Breast epithelium (tissue), 4 donors: Measurements from ENCODE around the gene ABCC1. TPM values are rescaled to one million over a fixed set of nuclear protein-coding genes. Genes with fewer than 3 reads are reported as not detected.
"Not testable (repeated sequence)": the region's sequence is repeated elsewhere in the genome, so short reads cannot be mapped to it uniquely, and the experiment has no call there.

Experiments
- DNase-seq, 2 donors: peaks; one replicate each; pipeline ENCODE4 v3.0.0-alpha.2; 2019; ENCODE audit warnings: low spot score in 2 of 2
- H3K27ac ChIP-seq, 2 donors: fragments of 200-600 bp; sonication (generic) in 1 of 2; one replicate each; pipeline ENCODE4 v1.5.1; 2016 to 2019; ENCODE audit warnings: mild to moderate bottlenecking in 1 of 2
- H3K27me3 ChIP-seq, 2 donors: fragments of 200-600 bp; sonication (generic) in 1 of 2; one replicate each; pipeline versions ENCODE4 v1.5.1 to v1.6.0; 2017 to 2019; ENCODE audit warnings: control low read depth in 1 of 2, mild to moderate bottlenecking in 1 of 2
- H3K36me3 ChIP-seq: fragments of 200-600 bp; one replicate; pipeline ENCODE4 v1.5.1; 2019
- H3K4me1 ChIP-seq, 2 donors: fragments of 200-600 bp; sonication (generic); one replicate each; pipeline ENCODE4 v1.5.1; 2016 to 2019; ENCODE audit warnings: control low read depth in 1 of 2
- H3K4me3 ChIP-seq, 3 donors: fragments of 200-600 bp; sonication (generic); 1 replicate in 2 of 3; 2 replicates in 1 of 3; pipeline ENCODE4 v1.5.1; 2016 to 2019; ENCODE audit warnings: mild to moderate bottlenecking in 3 of 3, moderate library complexity in 2 of 3
- H3K9me3 ChIP-seq, 2 donors: fragments of 200-600 bp; sonication (generic) in 1 of 2; one replicate each; pipeline ENCODE4 v1.5.1; 2016 to 2019; ENCODE audit warnings: control low read depth in 1 of 2
- CTCF ChIP-seq, 3 donors: fragments of 450-650 bp; IDR thresholded peaks; one replicate each; pipeline ENCODE4 v1.5.1; 2016 to 2017; ENCODE audit warnings: antibody characterized with exemption in 3 of 3, mild to moderate bottlenecking in 3 of 3, moderate library complexity in 3 of 3
- POLR2A ChIP-seq: fragments of 450-650 bp; IDR thresholded peaks from one replicate; pipeline ENCODE4 v1.6.1; 2016; ENCODE audit warnings: antibody characterized with exemption, mild to moderate bottlenecking, moderate library complexity
- POLR2AphosphoS5 ChIP-seq, 3 donors: sonication (generic); formaldehyde crosslinking; IDR thresholded peaks; one replicate each; pipeline ENCODE4 v1.6.1; 2017; ENCODE audit warnings: antibody characterized with exemption in 3 of 3
- intact Hi-C: fragments of 100-400 bp; cut with DNase I; formaldehyde crosslinking; loops from one replicate; pipeline ENCODE4 v1.15.1; 2023; ENCODE audit warnings: low total_unique reads
- total RNA-seq, 3 donors: library from RNA; depleted of rRNA; stranded (reverse); fragments of >200 nt; gene quantifications; one replicate each; pipeline ENCODE4 v1.1.0, GENCODE V29; 2016

The ABCC1 gene
- total RNA-seq, 3 donors from 2014 or later: 14.6 to 26.9 (median 21.3) TPM

GRCh38 chr16:15952265-15952711 is 2.9 kb downstream of the ABCC1 start:
- Histone ChIP-seq H3K36me3 (no peaks in the 10 kb centered on the region), H3K27me3 (no peaks in the 10 kb centered on the region), H3K9me3 (no peaks in the 10 kb centered on the region), H3K4me1 (no peaks in the 10 kb centered on the region), H3K27ac (no peak overlapping the region), H3K4me3 (no peak overlapping the region)
- DNase-seq: no peak
- TF ChIP-seq POLR2AphosphoS5 (IDR thresholded peaks at IDR 0.05) (no peak), POLR2A (no peak), CTCF (IDR thresholded peaks at IDR 0.05) (no peak)
- intact Hi-C loops: loop anchor here (10.0 kb wide), 1 partner anchor 67 kb away; the partner anchor contains the start of gene CEP20

GRCh38 chr16:15953477-15953876 is 4.1 kb downstream of the ABCC1 start:
- no peaks in the 10 kb centered on the region for H3K9me3 ChIP-seq
- TF ChIP-seq POLR2AphosphoS5 (IDR thresholded peaks at IDR 0.05): no peak
- H3K27me3 ChIP-seq: no peaks in the 10 kb centered on the region
- H3K4me1 ChIP-seq: no peaks in the 10 kb centered on the region
- no peak for DNase-seq
- H3K27ac ChIP-seq: no peak overlapping the region
- intact Hi-C loops: loop anchor here (10.0 kb wide), 1 partner anchor 69 kb away; the partner anchor contains the start of gene CEP20
- H3K4me3 ChIP-seq: no peak overlapping the region
- no peaks in the 10 kb centered on the region for H3K36me3 ChIP-seq

GRCh38 chr16:15953929-15954813 is 4.8 kb downstream of the ABCC1 start:
- no peak overlapping the region for H3K4me3 ChIP-seq
- TF ChIP-seq POLR2AphosphoS5 (IDR thresholded peaks at IDR 0.05): no peak
- TF ChIP-seq CTCF (IDR thresholded peaks at IDR 0.05): no peak
- no peak for TF ChIP-seq POLR2A
- H3K27me3 ChIP-seq: no peaks in the 10 kb centered on the region
- no peaks in the 10 kb centered on the region for H3K9me3 ChIP-seq
- H3K4me1 ChIP-seq: no peaks in the 10 kb centered on the region
- H3K36me3 ChIP-seq: no peaks in the 10 kb centered on the region
- DNase-seq: no peak
- intact Hi-C loops: loop anchor here (10.0 kb wide), 1 partner anchor 69 kb away; the partner anchor contains the start of gene CEP20
- H3K27ac ChIP-seq: no peak overlapping the region

- no peak overlapping the region for H3K4me3 ChIP-seq
- TF ChIP-seq POLR2AphosphoS5 (IDR thresholded peaks at IDR 0.05): no peak
- TF ChIP-seq POLR2A: no peak
- TF ChIP-seq CTCF (IDR thresholded peaks at IDR 0.05): no peak
- no peaks in the 10 kb centered on the region for H3K9me3 ChIP-seq
- H3K4me1 ChIP-seq: no peaks in the 10 kb centered on the region
- no peaks in the 10 kb centered on the region for H3K27me3 ChIP-seq
- H3K36me3 ChIP-seq: no peaks in the 10 kb centered on the region
- intact Hi-C loops: loop anchor here (10.0 kb wide), 1 partner anchor 70 kb away; the partner anchor contains the start of gene CEP20
- no peak overlapping the region for H3K27ac ChIP-seq
- DNase-seq: no peak
Observed at GRCh38 chr16:15954814-15955151, 5.4 kb downstream of the ABCC1 start.

- TF ChIP-seq CTCF (IDR thresholded peaks at IDR 0.05) (no peak), POLR2AphosphoS5 (IDR thresholded peaks at IDR 0.05) (no peak), POLR2A (no peak)
- no peaks in the 10 kb centered on the region for H3K36me3 ChIP-seq
- H3K4me3 ChIP-seq: no peak overlapping the region
- H3K27me3 ChIP-seq: no peaks in the 10 kb centered on the region
- no peaks in the 10 kb centered on the region for H3K4me1 ChIP-seq
- H3K9me3 ChIP-seq: no peaks in the 10 kb centered on the region
- intact Hi-C loops: loop anchor here (10.0 kb wide), 1 partner anchor 71 kb away; the partner anchor contains the start of gene CEP20
- DNase-seq: no peak
- H3K27ac ChIP-seq: no peak overlapping the region
Observed at GRCh38 chr16:15955425-15955824, 6.0 kb downstream of the ABCC1 start.

- H3K36me3 ChIP-seq, H3K27me3 ChIP-seq, H3K9me3 ChIP-seq, DNase-seq, H3K4me1 ChIP-seq, H3K4me3 ChIP-seq, H3K27ac ChIP-seq: not testable (repeated sequence)
- intact Hi-C loops: loop anchor here (10.0 kb wide), 1 partner anchor 71 kb away; the partner anchor contains the start of gene CEP20
Observed at GRCh38 chr16:15956106-15956505, 6.7 kb downstream of the ABCC1 start.
